GM18867 (cell line): ENCODE measurements around the gene PRAME.
"Not testable (repeated sequence)": the region's sequence is repeated elsewhere in the genome, so short reads cannot be mapped to it uniquely, and the experiment has no call there.

Source experiments
- ATAC-seq: cut with Tn5 transposase; IDR thresholded peaks from one replicate; pipeline ENCODE4 v1.9.1; 2021; ENCODE audit warnings: mild to moderate bottlenecking, moderate library complexity; ENCODE audit not compliant: unreplicated experiment

Gene PRAME

DNA sequence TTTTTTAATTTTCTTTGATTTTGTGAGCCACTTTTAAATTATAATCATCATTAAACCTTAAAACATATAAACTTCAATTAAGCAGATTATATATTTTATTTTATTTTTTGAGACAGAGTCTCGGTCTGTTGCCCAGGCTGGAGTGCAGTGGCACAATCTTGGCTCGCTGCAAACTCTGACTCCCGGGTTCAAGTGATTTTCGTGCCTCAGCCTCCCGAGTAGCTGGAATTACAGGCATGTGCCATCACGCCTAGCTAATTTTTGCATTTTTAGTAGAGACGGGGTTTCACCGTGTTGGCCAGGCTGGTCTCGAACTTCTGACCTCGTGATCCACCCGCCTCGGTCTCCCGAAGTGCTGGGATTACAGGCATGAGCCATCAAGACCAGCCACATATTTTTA, 22.5 kb upstream of the PRAME start:
- ATAC-seq = not testable (repeated sequence)

DNA sequence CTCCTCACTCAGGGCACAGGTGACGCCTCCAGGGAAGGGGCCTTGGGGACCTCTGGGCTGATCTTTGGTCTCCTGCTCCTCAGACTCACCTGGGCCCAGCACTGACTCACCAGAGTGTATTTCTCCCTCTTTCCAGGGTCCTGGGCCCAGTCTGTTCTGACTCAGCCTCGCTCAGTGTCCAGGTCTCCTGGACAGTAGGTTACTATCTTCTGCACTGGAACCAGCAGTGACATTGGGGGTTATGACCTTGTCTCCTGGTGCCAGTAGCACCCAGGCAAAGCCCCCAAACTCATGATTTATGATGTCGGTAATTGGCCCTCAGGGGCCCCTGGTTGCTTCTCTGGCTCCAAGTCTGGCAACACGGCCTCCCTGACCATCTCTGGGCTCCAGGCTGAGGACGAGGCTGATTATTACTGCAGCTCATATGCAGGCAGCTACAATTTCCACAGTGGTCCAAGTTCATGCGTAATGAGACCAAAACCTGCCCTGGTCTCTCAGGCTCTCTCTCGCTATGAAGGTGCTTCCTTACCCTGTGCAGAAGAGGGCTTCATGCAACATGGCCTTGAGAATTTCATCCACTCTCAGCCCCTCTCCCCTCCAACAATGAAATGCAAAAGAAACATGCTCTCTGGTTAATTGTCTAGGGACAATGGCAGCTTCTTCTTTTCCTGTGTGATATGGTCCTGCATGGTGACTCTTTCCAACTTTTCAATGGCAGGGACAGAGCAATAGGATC, 21.0 kb upstream of the PRAME start:
- ATAC-seq = no peak

DNA sequence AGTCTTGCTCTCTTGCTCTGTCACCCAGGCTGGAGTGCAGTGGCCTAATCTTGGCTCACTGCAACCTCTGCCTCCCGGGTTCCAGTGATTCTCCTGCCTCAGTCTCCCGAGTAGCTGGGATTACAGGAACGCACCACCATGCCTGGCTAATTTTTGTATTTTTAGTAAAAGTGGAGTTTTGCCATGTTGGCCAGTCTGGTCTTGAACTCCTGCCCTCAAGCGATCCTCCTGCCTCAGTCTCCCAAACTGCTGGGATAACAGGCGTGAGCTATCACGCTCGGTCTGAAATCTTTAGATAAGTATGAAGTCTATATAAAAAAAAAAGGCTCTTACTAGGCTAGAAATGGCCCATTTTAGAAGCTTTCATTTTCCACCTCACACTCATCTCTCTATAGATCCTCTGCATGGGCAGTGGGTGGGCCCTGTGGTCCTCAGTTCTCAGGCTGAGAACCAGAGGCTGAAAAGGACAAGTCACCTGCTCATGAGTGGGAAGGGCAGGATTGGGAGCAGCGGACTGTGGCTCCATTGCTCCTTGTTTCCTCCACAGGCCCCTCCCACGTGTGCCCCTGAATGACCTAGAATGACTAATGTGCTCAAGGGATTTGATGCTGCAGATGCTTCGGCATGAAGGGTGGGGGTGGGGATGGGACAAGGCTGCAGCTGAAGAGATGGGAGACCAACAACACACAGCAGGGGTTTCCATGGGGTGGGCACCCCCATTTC, 19.8 kb upstream of the PRAME start:
- no peak for ATAC-seq

DNA sequence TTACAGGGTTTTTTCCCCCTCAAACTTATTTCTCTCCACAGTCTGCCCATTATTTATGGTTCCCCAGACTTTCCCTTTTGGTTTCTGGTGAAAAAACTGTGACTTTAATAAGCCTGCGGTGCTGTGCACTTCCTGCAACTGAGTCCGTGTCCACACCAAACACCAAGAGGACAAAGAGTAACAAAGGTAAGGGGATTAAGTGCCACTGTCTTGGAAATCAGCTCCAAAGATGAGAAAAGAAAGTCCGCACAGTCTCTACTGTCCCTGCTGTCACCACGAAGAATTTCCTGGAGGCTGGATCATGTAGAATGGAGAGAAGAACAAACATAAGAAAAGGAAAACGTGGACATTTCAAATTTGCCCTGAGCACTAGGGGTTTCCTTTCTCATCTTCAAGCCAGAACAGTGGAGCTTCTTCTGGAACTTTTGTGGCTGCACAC, 17.9 kb upstream of the PRAME start:
- no peak for ATAC-seq

DNA sequence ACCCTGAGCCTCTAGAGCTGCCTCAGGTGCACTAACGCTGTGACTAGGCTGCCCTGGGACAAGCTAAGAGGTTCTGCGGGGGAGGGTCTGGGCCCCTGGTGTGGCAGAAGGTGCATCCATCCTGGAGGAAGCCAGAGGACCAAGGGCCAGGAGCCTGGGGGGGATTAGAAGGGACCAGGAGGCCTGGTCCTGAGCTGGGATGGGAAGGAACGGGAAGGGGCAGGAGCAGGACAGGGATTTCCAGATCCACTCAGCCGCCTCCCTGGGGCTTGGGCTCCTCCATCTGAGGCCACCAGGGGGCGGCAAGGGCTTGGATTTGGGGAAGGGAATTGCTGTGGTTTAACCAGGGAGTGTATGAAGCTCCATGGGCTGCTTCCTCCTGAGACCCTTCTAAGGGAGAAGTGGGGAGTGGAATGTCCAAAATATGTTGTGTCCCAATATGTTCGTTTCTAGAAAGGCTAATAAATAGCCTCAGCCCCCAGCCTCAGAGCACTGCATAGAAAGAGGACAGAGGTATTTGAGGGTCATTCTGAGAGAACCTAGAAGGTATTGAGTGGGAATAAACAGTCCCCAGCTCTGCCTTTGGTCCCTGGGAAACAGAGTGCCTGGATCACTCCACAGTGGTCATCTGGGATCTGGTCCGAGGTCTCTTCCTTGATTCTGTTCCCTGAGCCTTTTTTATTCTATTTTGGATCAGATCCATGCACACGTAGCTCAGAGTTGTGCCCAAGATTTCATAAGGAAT, 17.4 kb upstream of the PRAME start:
- ATAC-seq = no peak

DNA sequence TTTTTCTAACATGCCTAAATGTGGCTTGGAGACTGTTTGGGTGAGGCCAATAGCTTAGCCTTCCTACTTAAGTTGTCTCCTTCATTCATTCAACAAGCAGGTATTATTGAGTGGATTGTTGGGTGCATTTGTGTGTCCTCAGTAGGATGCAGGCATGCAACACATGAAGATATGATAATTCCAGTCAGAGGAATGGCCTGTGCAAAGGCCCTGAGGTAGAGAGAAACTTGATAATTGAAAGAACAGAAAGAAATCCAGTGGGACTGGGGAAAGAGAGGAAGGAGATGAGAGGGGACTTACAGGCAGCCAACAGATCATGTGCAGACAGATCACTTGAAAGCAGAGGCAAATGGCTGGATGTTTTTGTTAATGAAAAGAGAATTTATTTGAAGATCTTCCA, 15.3 kb upstream of the PRAME start:
- no peak for ATAC-seq

DNA sequence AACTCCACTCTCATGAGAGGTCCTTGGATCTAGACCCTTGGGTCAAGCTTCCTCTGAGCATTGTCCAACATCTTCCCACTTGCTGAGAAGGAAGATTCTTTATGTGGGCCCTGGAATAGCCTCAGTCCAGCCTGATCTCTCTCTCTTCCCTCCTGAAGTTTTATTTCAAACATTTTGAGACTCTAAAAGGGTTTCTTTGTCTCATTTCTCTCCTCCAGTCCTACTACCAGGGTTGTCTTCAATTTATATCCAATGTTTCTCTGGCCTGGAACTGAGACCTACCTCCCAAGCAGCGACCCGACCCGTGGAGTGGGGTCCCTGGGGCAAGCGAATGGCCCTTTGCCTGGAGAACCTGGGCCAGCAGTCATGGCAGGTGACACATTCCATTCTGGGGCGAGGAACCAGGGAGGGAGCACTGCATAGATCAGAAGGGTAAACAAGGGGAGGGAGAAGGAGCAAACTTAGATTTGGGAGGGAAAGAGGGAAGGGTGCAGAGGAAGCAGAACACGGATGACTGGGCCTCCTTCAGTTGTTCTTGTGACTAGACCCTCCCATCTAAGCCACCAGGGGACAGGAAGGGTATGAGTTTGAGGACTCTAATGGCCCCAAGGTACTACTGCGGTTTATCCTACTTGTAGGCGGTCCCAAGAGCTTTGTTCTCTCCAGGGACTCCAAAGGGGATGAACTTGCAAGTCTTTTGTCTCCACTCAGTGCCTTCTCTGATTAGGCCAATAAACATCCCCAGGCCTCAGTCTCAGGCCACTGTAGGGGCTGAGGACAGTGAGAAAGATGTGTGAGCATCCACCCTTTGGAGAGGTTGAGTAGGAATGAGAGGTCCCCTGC, 14.2 kb upstream of the PRAME start:
- no peak for ATAC-seq

DNA sequence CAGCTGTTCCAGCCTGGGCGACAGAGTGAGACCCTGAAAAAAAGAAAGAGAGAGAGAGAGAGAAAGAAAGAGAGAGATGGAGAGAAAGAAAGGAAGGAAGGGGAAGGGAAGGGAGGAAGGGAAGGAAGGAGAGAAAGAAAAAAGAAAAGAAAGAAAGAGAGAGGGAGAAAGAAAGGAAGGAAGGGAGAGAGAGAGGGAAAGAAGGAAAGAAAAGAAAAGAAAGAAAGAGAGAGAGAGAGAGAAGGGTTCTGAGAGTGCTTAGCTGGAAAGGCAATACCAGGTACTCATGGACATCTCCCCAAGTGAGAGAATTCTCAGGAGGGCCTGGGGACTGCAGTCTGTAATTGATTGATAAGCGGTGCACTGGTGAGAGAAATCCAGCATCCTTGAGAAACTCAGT, 12.8 kb upstream of the PRAME start:
- ATAC-seq = no peak

DNA sequence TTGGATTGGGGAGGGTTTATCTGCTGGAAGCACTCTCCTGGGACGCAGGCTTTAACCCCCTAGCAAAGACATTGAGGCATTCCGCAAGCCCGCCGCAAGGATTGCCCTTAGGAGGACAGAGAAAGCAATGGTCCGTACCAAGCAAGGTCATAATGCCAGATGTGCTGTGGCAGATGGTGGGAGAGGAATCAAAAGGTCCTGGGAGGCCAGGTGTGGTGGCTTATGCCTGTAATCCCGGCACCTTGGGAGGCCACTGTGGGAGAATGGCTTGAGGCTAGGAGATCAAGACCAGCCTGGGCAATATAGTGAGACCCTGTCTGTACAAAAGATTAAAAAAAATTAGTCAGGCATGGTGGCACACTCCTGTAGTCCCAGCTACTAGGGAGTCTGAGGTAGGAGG, 12.4 kb upstream of the PRAME start:
- ATAC-seq = no peak

DNA sequence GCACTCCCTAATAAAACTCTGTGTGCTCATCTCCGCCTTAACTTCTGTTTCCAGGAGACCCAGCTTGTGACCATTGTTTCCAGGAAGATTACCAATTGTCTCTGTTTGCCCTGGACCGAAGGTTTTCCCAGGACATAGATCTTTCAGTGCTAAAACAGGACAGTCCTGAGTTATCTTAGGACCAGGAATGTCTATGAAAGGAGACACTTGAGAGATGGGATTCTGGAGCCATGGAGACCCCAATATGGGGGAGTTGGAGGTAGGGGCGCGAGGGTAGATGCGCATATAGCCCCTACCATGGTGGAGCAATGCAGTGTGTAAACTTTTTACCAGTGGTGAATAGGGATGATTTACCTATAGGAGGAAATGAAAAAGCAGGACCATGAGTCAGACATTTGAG, 10.2 kb upstream of the PRAME start:
- no peak for ATAC-seq

DNA sequence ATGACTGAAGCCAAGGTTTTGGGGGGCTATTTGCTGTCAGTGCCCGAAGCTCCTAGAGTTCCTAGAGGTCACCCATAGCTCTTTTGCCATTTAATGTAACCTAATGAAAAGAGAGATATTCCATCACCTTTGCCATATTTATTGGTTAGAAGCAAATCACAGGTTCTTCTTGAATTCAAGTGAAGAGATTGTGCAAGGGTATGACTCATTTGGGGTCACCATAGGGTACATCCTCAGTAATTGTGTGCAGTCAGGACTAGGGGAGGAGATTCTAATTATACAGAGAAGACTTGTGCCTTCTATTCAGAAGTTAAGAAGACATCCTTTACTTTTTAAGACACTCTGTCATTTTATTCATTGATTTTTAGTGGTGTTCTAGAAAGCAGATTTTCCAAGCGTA, 6.9 kb upstream of the PRAME start:
- no peak for ATAC-seq

DNA sequence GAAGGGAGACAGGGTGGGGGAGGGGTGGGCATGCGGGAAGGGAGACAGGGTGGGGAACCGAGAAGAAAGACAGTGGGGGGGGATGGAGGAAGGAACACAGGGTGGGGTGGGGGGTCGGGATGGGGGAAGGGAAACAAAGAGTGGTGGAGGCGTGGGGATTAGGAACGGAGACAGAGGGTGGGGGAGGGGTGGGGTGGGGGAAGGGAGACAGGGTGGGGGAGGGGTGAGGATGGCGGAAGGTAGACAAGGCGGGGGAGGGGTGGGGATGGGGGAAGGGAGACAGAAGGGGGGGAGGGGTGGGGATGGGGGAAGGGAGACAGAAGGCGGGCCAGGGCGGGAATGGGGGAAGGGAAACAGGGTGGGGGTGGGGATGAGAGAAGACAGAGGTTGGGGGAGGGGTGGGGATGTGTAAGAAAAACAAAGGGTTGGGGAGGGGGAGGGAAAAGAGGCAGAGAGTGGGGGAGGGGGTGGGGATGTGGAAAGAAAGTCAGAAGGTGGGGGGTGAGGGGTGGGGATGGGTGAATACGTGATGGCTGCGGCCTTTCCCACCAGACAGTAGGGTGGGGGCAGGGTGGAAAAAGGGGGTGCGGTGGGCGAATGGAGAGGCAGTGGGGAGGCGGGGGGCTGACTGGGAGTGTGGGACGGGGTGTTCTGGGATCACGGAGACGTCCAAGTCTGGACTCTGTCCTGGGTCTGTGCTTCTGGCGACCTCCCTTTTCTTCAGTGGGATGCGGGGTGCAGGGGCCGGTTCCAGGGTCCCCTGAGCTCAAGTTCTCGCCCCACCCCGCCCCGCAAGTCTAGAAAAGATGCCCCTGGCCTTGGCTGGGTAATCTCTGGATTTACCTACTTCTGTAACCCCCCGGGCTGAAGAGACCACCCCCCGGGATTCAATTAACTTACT, 744 bp downstream of the PRAME start:
- ATAC-seq = no peak

DNA sequence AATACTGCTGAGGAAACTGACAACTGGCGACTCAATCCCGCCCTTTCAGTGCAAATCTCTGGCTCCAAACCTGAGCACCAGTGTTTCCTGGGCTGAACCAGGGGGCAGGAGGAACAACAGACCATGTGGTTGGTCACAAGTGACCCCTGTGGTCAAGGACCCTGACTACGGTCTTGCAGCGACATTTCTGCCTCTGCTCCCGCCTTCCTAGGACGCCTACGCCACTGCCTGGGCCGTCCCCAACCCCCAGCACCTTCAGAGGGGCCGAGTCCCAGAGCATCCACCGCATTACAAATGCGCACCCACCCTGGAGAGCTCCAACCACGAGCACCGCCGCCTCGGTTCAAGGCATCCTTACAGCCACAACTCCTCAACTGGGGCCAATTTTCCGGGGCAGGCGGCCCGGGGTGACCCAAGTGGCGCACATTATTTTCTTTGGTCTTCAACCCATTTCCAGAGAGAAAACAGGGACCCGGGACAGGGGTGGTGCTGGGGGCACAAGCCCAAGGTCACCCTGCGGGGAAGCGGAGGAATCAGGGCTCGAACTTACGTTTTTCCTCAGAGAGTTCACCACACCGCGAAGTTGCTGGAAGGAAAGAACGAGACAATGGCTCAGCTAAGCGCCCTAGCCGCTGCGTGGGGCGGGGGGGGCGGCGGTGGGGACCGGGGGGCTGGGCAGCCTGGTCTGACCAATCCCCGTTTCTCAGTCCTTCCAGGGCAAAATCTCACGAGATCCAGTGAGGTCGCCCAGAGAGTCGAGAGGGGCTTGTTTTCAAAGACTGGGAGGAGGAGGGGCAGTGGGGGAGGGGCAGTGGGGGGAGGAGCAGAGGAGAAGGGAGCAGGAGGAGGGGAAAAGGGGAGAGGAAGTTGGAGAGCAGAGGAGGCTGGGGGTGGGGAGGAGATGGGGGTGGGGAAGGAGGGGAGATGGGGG, 1.8 kb downstream of the PRAME start:
- no peak for ATAC-seq

DNA sequence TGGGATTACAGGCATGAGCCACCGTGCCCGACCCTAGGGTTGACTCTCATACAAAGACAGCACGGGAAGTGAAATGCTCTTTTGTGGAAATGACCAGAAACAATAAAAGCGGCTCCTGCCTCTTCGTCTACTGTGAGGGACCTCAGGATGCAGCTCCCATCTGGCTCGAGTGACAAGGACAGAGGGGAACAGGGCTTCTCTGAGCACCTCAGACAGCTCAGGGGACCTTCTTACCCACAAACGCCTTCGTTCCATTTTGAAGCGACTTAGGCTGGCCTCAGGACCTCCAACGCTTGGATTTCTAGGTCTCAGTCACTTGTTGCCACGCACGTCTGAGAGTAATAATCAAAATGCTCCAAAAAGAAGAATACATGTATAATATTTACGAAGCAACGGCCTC, 2.5 kb downstream of the PRAME start:
- no peak for ATAC-seq

DNA sequence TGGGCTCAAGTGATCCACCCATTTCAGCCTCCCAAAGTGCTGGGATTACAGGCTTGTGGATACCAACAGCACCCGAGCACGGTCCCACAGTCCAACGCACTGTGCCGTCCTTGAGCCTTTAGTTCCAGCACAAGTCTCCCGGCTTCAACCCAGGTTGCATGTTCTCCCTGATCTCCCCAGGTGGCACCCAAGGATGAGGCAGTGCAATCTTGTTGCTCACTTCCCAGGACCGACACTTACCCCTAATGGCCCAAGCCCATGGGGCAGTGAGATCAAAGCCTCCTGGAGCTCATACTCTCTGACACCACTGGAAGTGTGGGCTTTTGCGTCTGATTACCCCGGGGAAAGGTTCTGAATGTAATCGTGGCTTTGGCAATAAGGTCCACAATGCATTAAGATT, 3.5 kb downstream of the PRAME start:
- no peak for ATAC-seq

DNA sequence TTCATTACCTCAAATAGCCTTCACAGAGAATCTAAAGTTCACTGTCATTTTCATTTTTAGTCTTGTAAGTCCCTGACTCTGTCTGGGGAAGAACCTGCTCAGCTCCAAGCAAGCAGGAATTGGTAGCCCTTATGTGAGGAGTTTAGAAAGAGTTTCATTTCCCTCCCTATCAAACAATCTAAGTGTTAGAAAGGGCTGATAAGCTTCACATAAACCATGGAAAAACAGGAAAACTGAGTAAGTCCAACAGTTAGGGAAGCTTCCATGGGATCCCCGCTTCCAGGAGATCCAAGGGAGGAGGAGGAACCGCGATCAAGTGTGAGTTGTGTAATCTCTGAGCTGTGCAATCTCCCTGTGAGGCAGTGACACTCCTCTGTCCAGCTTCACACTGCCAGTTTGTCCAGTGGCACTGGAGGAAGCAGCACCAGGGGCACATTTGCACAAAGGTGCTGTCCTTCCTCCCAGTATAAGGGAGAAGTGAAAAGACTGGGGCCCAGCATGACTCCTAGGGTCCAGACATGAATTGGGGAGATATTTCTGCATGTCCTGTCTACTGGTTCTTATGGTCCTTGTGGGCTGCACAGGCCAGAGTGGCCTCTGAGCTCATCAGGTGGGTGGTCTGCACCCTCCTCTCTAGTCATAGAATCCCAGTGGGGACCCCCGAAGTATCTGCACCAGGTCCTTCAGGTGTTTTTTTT, 4.3 kb downstream of the PRAME start:
- ATAC-seq = no peak

DNA sequence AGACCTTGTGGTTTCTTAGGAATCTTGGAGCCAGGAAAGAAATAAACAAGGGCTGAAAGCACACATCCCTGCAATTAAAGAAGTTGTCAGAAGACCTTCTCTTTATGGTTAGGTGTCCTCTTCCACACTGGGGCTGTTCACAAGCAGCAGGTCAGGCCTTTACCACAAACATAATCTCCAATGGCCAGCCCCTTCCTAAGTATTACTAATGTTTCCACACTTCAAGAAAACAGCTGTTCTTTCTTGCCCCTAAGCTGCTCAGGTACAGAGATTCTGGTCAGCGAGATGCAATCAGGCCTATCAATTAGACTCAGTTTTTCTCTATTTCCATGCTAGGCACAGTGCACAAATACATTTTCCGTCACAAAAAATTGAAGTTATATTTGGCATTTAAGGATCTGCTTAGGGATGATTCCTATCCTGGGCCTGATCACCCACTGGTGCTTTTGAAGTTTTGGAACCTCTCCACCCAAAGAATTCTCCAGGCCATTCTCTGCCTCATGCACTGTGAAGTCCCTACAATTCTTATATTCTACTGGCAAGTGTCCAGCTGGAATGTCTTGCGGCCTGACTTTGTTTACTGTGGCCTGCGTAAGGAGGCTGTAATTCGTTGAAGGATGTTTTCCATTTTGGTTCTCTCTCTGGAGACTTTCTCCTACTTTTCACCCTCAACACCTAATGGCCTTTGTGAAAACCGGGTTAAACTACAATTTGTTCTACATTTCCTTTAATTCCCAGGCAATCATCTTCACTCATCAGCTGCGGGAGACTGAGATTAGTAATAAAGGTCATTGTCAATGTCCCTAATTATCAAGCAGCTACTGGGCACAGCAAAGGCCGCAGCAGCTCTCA, 5.1 kb downstream of the PRAME start:
- no peak for ATAC-seq
